PC-3 (cell line): ENCODE results near the gene RIOX2. TPM values are rescaled to one million over a fixed set of nuclear protein-coding genes. Genes with fewer than 3 reads are reported as not detected.

Experiments used
- ATAC-seq: fragments of 200-7000 bp; cut with Tn5 transposase; 2 replicates; pipeline ENCODE4 v1.9.1; 2020; ENCODE audit warnings: mild to moderate bottlenecking, moderate library complexity
- BruUV-seq: library from RNA; stranded (reverse); fragments of 400-500 nt; replicated peaks from 2 replicates; lab custom pipeline; 2021; lab: Mats Ljungman, UMichigan
- CTCF ChIA-PET: fragments of 300-600 bp; sonication (Branson Sonifier 250); formaldehyde crosslinking; loops from one replicate; lab custom pipeline; 2022; ENCODE audit warnings: antibody characterized with exemption; lab: Charles Lee
- POLR2A ChIA-PET: fragments of 300-600 bp; sonication (Branson Sonifier 250); formaldehyde crosslinking; loops from one replicate; lab custom pipeline; 2022; ENCODE audit warnings: antibody characterized with exemption; ENCODE audit not compliant: unreplicated experiment; lab: Charles Lee
- DNase-seq: peaks from one replicate; pipeline ENCODE4 v3.0.0-alpha.2; 2015
- H2AFZ ChIP-seq: fragments of 300-600 bp; sonication (generic); 2 replicates; pipeline ENCODE4 v1.6.0; 2016; ENCODE audit warnings: antibody characterized with exemption, low read length
- H3F3A ChIP-seq: fragments of 300-600 bp; sonication (generic); one replicate; pipeline ENCODE4 v1.6.0; 2017; ENCODE audit warnings: antibody characterized with exemption, low read length, control low read depth, mild to moderate bottlenecking; ENCODE audit not compliant: unreplicated experiment
- H3K27ac ChIP-seq: fragments of 300-600 bp; sonication (generic); 2 replicates; pipeline ENCODE4 v1.5.1; 2016; ENCODE audit warnings: mild to moderate bottlenecking, low read length
- H3K27me3 ChIP-seq: fragments of 300-600 bp; sonication (generic); 2 replicates; pipeline ENCODE4 v1.6.1; 2016; ENCODE audit warnings: low read length, mixed read lengths
- H3K36me3 ChIP-seq: fragments of 300-600 bp; sonication (generic); 2 replicates; pipeline ENCODE4 v1.6.1; 2016; ENCODE audit warnings: low read depth, mixed run types, low read length, mixed read lengths
- H3K4me1 ChIP-seq: fragments of 300-600 bp; sonication (generic); 2 replicates; pipeline ENCODE4 v1.5.1; 2016; ENCODE audit warnings: low read length; ENCODE audit not compliant: insufficient read depth
- H3K4me2 ChIP-seq: fragments of 300-600 bp; sonication (generic); 2 replicates; pipeline ENCODE4 v1.6.0; 2016; ENCODE audit warnings: low read length
- H3K4me3 ChIP-seq: fragments of 300-600 bp; sonication (generic); 2 replicates; pipeline ENCODE4 v1.5.1; 2016; ENCODE audit warnings: mild to moderate bottlenecking, low read length, mixed read lengths
- H3K79me2 ChIP-seq: fragments of 300-600 bp; sonication (generic); 2 replicates; pipeline ENCODE4 v1.6.1; 2017; ENCODE audit warnings: low read length, mixed read lengths
- H3K9ac ChIP-seq: fragments of 300-600 bp; sonication (generic); 2 replicates; pipeline ENCODE4 v1.6.0; 2016; ENCODE audit warnings: mild to moderate bottlenecking, low read length
- H3K9me2 ChIP-seq: fragments of 300-600 bp; sonication (generic); replicated peaks from 2 replicates; pipeline ENCODE4 v1.6.1; 2016; ENCODE audit warnings: mixed run types, low read length, mixed read lengths
- H3K9me3 ChIP-seq: fragments of 300-600 bp; sonication (generic); 2 replicates; pipeline ENCODE4 v1.6.1; 2016; ENCODE audit warnings: low read length, mixed read lengths
- H4K20me1 ChIP-seq: fragments of 300-600 bp; sonication (generic); 2 replicates; pipeline ENCODE4 v1.6.1; 2016; ENCODE audit warnings: low read length, mixed read lengths
- CTCF ChIP-seq: fragments of 300-600 bp; sonication (generic); conservative IDR thresholded peaks from 2 replicates; pipeline ENCODE4 v1.5.1; 2017; ENCODE audit warnings: antibody characterized with exemption, low read depth, mild to moderate bottlenecking, low read length
- EZH2 ChIP-seq: fragments of 300-600 bp; sonication (generic); IDR thresholded peaks from one replicate; pipeline ENCODE4 v1.6.1; 2017; ENCODE audit warnings: antibody characterized with exemption, mild to moderate bottlenecking, low read length; ENCODE audit not compliant: unreplicated experiment
- EZH2phosphoT487 ChIP-seq: fragments of 300-600 bp; sonication (generic); IDR thresholded peaks from 2 replicates; pipeline ENCODE4 v1.6.1; 2018; ENCODE audit warnings: mild to moderate bottlenecking, antibody characterized with exemption, low read length, borderline replicate concordance
- intact Hi-C: fragments of 100-400 bp; cut with micrococcal nuclease; formaldehyde crosslinking; loops from 2 replicates; pipeline ENCODE4 v1.9.0; 2023
- total RNA-seq: library from RNA; depleted of rRNA; stranded (reverse); fragments of >200 nt; gene quantifications from 2 replicates; pipeline ENCODE4 v1.2.3, GENCODE V29; 2014

The RIOX2 gene
- total RNA-seq, 1 experiment from 2014 or later: 46.4 TPM

DNA sequence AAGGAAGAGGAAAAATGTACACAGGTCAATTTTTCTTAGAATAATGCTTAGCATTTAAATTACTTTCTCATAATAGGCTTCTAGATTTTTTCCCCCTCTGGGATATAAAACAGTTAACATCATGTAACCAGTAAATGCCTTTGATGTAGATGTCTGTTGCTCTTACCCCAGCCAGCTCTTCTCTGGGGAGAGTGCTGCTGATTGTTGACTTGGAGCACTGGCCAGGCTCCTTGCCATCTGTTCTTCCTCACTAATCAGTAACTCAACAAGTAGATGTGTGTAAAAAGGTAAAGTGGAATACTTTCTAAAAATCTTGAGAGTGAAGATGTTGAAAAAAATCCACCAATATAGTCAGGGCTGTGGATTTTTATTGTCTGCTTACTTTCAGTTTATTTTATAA lies 42.2 kb downstream of the RIOX2 start:
- Histone ChIP-seq H3K79me2 (no peaks in the 10 kb centered on the region), H3K27ac (no peak overlapping the region), H3K4me2 (no peak overlapping the region), H3K36me3 (0 out of 2 replicates have a peak, but pooled peaks cover 2% of the 10 kb centered on the region), H2AFZ (no peak overlapping the region), H3K4me1 (no peaks in the 10 kb centered on the region), H3K4me3 (no peak overlapping the region), H3F3A (no peaks in the 10 kb centered on the region), H3K9ac (no peak overlapping the region), H3K9me2 (no peaks in the 10 kb centered on the region), H4K20me1 (no peaks in the 10 kb centered on the region), H3K9me3 (no peaks in the 10 kb centered on the region), H3K27me3 (no peaks in the 10 kb centered on the region)
- no peak for DNase-seq
- no peak for TF ChIP-seq EZH2
- no peak for TF ChIP-seq EZH2phosphoT487
- TF ChIP-seq CTCF: no peak
- ChIA-PET POLR2A (no interaction called here), CTCF (no interaction called here)
- ATAC-seq: no peak
- BruUV-seq: no TSS peak
- intact Hi-C loops: no loop called here

DNA sequence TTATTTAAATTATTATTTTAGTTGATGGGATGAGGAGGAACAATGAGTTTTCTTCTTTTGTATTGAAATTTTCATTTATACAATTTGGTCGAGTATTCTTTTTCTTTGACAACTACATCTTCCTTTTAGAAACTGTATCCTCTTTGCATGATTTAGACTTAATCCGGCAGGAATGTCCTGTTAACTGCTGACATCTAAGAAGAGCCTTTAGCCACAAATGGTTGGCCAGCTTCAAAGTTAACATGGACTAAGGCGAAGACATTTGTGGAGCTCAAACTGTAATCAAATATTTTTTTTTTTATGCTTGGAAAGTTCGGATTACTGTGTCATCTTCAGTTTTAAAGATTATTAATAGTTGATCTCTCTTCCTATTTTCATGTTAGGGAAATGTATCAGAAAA lies 43.2 kb downstream of the RIOX2 start:
- H3K79me2 ChIP-seq: no peaks in the 10 kb centered on the region
- H3K4me2 ChIP-seq: no peak overlapping the region
- no peaks in the 10 kb centered on the region for H3K4me1 ChIP-seq
- TF ChIP-seq CTCF: no peak
- no peak for TF ChIP-seq EZH2phosphoT487
- TF ChIP-seq EZH2: no peak
- ATAC-seq: no peak
- no peak overlapping the region for H3K27ac ChIP-seq
- POLR2A ChIA-PET: no interaction called here
- no peak for DNase-seq
- H3K9ac ChIP-seq: no peak overlapping the region
- no peak overlapping the region for H2AFZ ChIP-seq
- BruUV-seq: no TSS peak
- H3K27me3 ChIP-seq: no peaks in the 10 kb centered on the region
- no peaks in the 10 kb centered on the region for H4K20me1 ChIP-seq
- H3K4me3 ChIP-seq: no peak overlapping the region
- H3K9me3 ChIP-seq: no peaks in the 10 kb centered on the region
- 0 out of 2 replicates have a peak, but pooled peaks cover 2% of the 10 kb centered on the region for H3K36me3 ChIP-seq
- intact Hi-C loops: no loop called here
- H3K9me2 ChIP-seq: no peaks in the 10 kb centered on the region
- CTCF ChIA-PET: no interaction called here
- no peaks in the 10 kb centered on the region for H3F3A ChIP-seq

DNA sequence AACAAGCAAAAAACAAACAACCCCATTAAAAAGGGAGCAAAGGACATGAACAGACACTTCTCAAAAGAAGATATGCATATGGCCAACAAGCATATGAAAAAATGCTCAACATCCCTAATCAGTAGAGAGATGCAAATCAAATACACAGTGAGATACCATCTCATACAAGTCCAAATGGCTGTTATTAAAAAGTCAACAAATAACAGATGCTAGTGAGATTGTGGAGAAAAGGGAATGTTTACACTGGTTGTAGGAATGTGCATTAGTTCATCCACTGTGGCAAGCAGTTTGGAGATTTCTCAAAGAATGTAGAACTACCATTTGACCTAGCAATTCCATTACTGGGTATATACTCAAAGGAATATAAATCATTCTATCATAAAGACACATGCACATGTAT lies 44.5 kb downstream of the RIOX2 start:
- no TSS peak for BruUV-seq
- H3K27ac ChIP-seq: no peak overlapping the region
- intact Hi-C loops: no loop called here
- H3K36me3 ChIP-seq: no peaks in the 10 kb centered on the region
- no peaks in the 10 kb centered on the region for H3K9me2 ChIP-seq
- ChIA-PET CTCF (no interaction called here), POLR2A (interaction anchor here (0.5 kb wide), 1 partner anchor 115 kb away, joined by 10 read pairs; no protein-coding TSS in a partner anchor)
- no peak overlapping the region for H3K4me3 ChIP-seq
- H3K27me3 ChIP-seq: no peaks in the 10 kb centered on the region
- H3K9me3 ChIP-seq: no peaks in the 10 kb centered on the region
- ATAC-seq (peak; percentile 65), DNase-seq (peak; percentile 32)
- H3F3A ChIP-seq: no peaks in the 10 kb centered on the region
- no peaks in the 10 kb centered on the region for H3K4me1 ChIP-seq
- H4K20me1 ChIP-seq: no peaks in the 10 kb centered on the region
- TF ChIP-seq EZH2 (no peak), CTCF (no peak), EZH2phosphoT487 (no peak)
- no peak overlapping the region for H2AFZ ChIP-seq
- no peak overlapping the region for H3K4me2 ChIP-seq
- no peak overlapping the region for H3K9ac ChIP-seq
- H3K79me2 ChIP-seq: no peaks in the 10 kb centered on the region
